Panc1 (cell line): ENCODE results near the gene PRKCB. TPM values are rescaled to one million over a fixed set of nuclear protein-coding genes. Genes with fewer than 3 reads are reported as not detected.

Source experiments
- ATAC-seq: fragments of 200-7000 bp; cut with Tn5 transposase; 2 replicates; pipeline ENCODE4 v1.9.1; 2020; ENCODE audit warnings: mild to moderate bottlenecking, moderate library complexity
- BruUV-seq: library from RNA; stranded (reverse); fragments of 400-500 nt; replicated peaks from 2 replicates; lab custom pipeline; 2021; lab: Mats Ljungman, UMichigan
- CTCF ChIA-PET: fragments of 300-600 bp; sonication (Branson Sonifier 250); formaldehyde crosslinking; loops from one replicate; lab custom pipeline; 2022; ENCODE audit warnings: antibody characterized with exemption; lab: Charles Lee
- POLR2A ChIA-PET: fragments of 300-600 bp; sonication (Branson Sonifier 250); formaldehyde crosslinking; loops from one replicate; lab custom pipeline; 2022; ENCODE audit warnings: antibody characterized with exemption; lab: Charles Lee
- DNase-seq: peaks from one replicate; pipeline ENCODE4 v3.0.0-alpha.2; 2010; ENCODE audit warnings: low read depth, low spot score
- H3K27ac ChIP-seq: 2 replicates; pipeline ENCODE4 v1.5.1; 2011; ENCODE audit warnings: mild to moderate bottlenecking, low read length, inconsistent platforms
- H3K27me3 ChIP-seq: fragments of 200-500 bp; sonication (Bioruptor generic); 2 replicates; pipeline ENCODE4 v1.6.0; 2014; ENCODE audit warnings: low read length, inconsistent platforms; ENCODE audit not compliant: control insufficient read depth, insufficient read depth
- H3K36me3 ChIP-seq: fragments of 200-500 bp; sonication (Bioruptor generic); 2 replicates; pipeline ENCODE4 v1.5.1; 2014; ENCODE audit warnings: inconsistent platforms, mild to moderate bottlenecking, low read length, moderate library complexity; ENCODE audit not compliant: control insufficient read depth, insufficient read depth
- H3K4me1 ChIP-seq: 2 replicates; pipeline ENCODE4 v1.5.1; 2011; ENCODE audit warnings: inconsistent platforms, mild to moderate bottlenecking, low read length, moderate library complexity; ENCODE audit not compliant: control insufficient read depth, insufficient read depth
- H3K4me3 ChIP-seq, 2 experiments: 2 replicates each; pipeline ENCODE4 v1.5.1; 2011 to 2012; ENCODE audit warnings: low read depth in 2 of 2, low read length in 2 of 2, mild to moderate bottlenecking in 2 of 2, inconsistent platforms in 1 of 2, moderate library complexity in 1 of 2
- H3K9me3 ChIP-seq: fragments of 200-500 bp; sonication (Bioruptor generic); 2 replicates; pipeline ENCODE4 v1.5.1; 2014; ENCODE audit warnings: low read depth, mild to moderate bottlenecking, inconsistent platforms, low read length, moderate library complexity; ENCODE audit not compliant: control insufficient read depth, insufficient read depth
- POLR2AphosphoS5 ChIP-seq: IDR thresholded peaks from 2 replicates; pipeline ENCODE4 v1.6.1; 2012; ENCODE audit warnings: mild to moderate bottlenecking, low read depth, low read length, moderate library complexity
- SIN3A ChIP-seq: IDR thresholded peaks from 2 replicates; pipeline ENCODE4 v1.6.1; 2012; ENCODE audit warnings: low read depth, mild to moderate bottlenecking, low read length, moderate library complexity, borderline replicate concordance; ENCODE audit not compliant: insufficient read depth
- TCF7L2 ChIP-seq: IDR thresholded peaks from 2 replicates; pipeline ENCODE4 v1.6.1; 2011; ENCODE audit warnings: mild to moderate bottlenecking, low read depth, low read length, inconsistent platforms
- in situ Hi-C: cut with HindIII; loops from 2 replicates; pipeline ENCODE4 v1.10.0; 2016; ENCODE audit warnings: low sequenced_read_pairs, low pct_unique_long_range_greater_than_20kb
- intact Hi-C: fragments of 100-400 bp; cut with micrococcal nuclease; formaldehyde crosslinking; loops from one replicate; pipeline ENCODE4 v1.10.0; 2022; ENCODE audit not compliant: unreplicated experiment
- total RNA-seq: library from RNA; stranded (reverse); gene quantifications from one replicate; pipeline ENCODE4 v1.2.1, GENCODE V29; 2021; ENCODE audit not compliant: unreplicated experiment
- TF ChIP-seq, protein P1 (sequence below): fragments of 450-650 bp; IDR thresholded peaks from 2 replicates; pipeline ENCODE4 v1.5.1; 2017; ENCODE audit warnings: mild to moderate bottlenecking
- TF ChIP-seq, protein P2 (sequence below), 2 experiments: IDR thresholded peaks; 2 replicates each; pipeline ENCODE4 v1.6.1; 2011 to 2012; ENCODE audit warnings: low read depth in 2 of 2, control low read depth in 1 of 2, low read length in 1 of 2, mild to moderate bottlenecking in 1 of 2, moderate library complexity in 1 of 2; ENCODE audit not compliant: insufficient read depth in 1 of 2

PRKCB gene
- total RNA-seq, 1 experiment from 2014 or later: 0.41 TPM

DNA sequence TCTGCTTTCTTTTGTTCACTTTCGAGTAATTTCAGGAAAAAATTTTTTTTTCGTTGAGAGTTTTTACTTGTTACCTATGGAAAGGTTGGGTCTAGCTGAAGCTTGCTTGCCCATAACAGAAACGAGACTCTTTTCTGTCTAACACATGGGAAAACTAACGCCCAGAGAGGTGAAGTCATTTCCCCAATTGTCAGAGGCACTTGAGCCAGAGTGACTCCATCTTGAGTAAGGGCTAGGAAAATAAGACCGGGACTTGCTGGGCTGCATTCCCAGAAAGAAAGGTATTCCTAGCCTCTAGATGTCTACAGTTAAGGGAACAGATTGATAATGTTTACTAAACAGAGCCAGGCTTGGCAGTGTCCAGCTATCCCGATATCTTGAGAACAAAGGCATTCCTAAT lies 26.8 kb downstream of the PRKCB start:
- no peaks in the 10 kb centered on the region for H3K9me3 ChIP-seq
- in situ Hi-C loops: no loop called here
- ChIA-PET CTCF (no interaction called here), POLR2A (interaction anchor here (0.6 kb wide), 1 partner anchor 395 kb away, joined by 3 read pairs; no protein-coding TSS in a partner anchor)
- no TSS peak for BruUV-seq
- peaks cover 3% of the 10 kb centered on the region; the same call in 1 of the 2 replicates for H3K27me3 ChIP-seq
- H3K4me3 ChIP-seq: no peak overlapping the region
- no peak for TF ChIP-seq POLR2AphosphoS5
- TF ChIP-seq SIN3A: no peak
- TF ChIP-seq, protein P1, sequence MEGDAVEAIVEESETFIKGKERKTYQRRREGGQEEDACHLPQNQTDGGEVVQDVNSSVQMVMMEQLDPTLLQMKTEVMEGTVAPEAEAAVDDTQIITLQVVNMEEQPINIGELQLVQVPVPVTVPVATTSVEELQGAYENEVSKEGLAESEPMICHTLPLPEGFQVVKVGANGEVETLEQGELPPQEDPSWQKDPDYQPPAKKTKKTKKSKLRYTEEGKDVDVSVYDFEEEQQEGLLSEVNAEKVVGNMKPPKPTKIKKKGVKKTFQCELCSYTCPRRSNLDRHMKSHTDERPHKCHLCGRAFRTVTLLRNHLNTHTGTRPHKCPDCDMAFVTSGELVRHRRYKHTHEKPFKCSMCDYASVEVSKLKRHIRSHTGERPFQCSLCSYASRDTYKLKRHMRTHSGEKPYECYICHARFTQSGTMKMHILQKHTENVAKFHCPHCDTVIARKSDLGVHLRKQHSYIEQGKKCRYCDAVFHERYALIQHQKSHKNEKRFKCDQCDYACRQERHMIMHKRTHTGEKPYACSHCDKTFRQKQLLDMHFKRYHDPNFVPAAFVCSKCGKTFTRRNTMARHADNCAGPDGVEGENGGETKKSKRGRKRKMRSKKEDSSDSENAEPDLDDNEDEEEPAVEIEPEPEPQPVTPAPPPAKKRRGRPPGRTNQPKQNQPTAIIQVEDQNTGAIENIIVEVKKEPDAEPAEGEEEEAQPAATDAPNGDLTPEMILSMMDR: no peak
- TF ChIP-seq, protein P2, sequence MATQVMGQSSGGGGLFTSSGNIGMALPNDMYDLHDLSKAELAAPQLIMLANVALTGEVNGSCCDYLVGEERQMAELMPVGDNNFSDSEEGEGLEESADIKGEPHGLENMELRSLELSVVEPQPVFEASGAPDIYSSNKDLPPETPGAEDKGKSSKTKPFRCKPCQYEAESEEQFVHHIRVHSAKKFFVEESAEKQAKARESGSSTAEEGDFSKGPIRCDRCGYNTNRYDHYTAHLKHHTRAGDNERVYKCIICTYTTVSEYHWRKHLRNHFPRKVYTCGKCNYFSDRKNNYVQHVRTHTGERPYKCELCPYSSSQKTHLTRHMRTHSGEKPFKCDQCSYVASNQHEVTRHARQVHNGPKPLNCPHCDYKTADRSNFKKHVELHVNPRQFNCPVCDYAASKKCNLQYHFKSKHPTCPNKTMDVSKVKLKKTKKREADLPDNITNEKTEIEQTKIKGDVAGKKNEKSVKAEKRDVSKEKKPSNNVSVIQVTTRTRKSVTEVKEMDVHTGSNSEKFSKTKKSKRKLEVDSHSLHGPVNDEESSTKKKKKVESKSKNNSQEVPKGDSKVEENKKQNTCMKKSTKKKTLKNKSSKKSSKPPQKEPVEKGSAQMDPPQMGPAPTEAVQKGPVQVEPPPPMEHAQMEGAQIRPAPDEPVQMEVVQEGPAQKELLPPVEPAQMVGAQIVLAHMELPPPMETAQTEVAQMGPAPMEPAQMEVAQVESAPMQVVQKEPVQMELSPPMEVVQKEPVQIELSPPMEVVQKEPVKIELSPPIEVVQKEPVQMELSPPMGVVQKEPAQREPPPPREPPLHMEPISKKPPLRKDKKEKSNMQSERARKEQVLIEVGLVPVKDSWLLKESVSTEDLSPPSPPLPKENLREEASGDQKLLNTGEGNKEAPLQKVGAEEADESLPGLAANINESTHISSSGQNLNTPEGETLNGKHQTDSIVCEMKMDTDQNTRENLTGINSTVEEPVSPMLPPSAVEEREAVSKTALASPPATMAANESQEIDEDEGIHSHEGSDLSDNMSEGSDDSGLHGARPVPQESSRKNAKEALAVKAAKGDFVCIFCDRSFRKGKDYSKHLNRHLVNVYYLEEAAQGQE (IDR thresholded peaks at IDR 0.05; ENCODE audit: insufficient read depth in 1 of 2, low read depth in 2 of 2, low read length in 1 of 2): no peak
- TF ChIP-seq TCF7L2: no peak
- no peak overlapping the region for H3K27ac ChIP-seq
- no peak for ATAC-seq
- DNase-seq: no peak
- no peaks in the 10 kb centered on the region for H3K36me3 ChIP-seq
- intact Hi-C loops: no loop called here
- no peaks in the 10 kb centered on the region for H3K4me1 ChIP-seq

DNA sequence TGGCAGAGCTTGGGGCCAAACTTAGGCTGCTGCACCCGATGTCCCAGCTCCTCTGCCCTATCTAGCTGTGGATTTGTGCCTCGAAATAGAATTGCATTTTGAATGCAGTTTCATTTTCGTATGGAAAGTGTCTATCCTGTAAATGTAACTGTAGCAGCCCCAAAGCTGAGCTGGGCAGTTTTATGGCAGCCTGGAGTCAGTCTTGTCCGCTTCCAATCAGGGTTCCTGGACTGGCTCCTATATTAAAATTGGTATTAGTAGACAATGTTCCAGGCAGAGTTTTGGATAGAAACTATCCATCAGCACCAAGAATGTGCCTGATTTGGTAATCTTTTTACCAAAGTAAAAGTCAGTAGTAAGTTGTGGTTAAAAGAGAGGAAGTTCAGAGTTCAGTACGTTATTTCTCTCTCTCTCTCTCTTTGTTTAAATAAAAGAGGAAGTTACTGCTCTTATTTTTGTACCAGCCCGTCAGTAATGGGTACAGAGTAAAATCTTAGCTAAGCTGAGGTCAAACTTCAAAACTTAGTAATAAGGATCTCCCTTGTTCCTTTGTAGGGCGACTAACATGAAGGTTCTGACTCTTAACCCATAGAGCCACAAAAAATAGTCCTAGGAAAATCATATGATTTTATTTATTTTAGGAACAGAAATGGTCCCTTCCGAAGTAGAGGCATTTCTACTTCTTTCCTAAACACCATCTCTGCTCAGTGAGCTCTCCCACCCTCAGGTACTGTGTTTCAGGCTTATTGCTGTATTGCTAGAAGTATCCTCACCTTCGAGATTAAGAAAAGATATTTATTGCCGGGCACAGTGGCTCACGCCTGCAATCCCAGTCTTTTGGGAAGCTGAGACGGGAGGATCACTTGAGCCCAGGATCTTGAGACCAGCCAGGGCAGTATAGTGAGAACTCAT lies 28.0 kb downstream of the PRKCB start:
- Histone ChIP-seq H3K27ac (no peak overlapping the region), H3K9me3 (no peaks in the 10 kb centered on the region), H3K27me3 (peaks cover 3% of the 10 kb centered on the region; the same call in 1 of the 2 replicates), H3K4me3 (no peak overlapping the region), H3K36me3 (no peaks in the 10 kb centered on the region), H3K4me1 (no peaks in the 10 kb centered on the region)
- DNase-seq: no peak
- ATAC-seq: no peak
- ChIA-PET CTCF (no interaction called here), POLR2A (no interaction called here)
- TF ChIP-seq POLR2AphosphoS5: no peak
- no peak for TF ChIP-seq TCF7L2
- no peak for TF ChIP-seq SIN3A
- TF ChIP-seq, protein P1: no peak
- TF ChIP-seq, protein P2 (IDR thresholded peaks at IDR 0.05; ENCODE audit: insufficient read depth in 1 of 2, low read depth in 2 of 2, low read length in 1 of 2): no peak
- intact Hi-C loops: no loop called here
- in situ Hi-C loops: no loop called here
- no TSS peak for BruUV-seq
